Upper lobe of left lung (tissue), 6 donors: Measurements from ENCODE around the gene SNX13. TPM values are rescaled to one million over a fixed set of nuclear protein-coding genes. Genes with fewer than 3 reads are reported as not detected.

ENCODE experiments used
- ATAC-seq, 2 donors: fragments of 200-7000 bp; cut with Tn5 transposase; one replicate each; pipeline ENCODE4 v1.9.1; 2022; ENCODE audit warnings: mild to moderate bottlenecking in 2 of 2, moderate library complexity in 2 of 2; ENCODE audit not compliant: low FRiP score in 2 of 2
- DNase-seq, 2 donors: peaks; one replicate each; pipeline ENCODE4 v3.0.0-alpha.2; 2019 to 2020
- H3K27ac ChIP-seq, 4 donors: fragments of 200-600 bp; sonication (generic); one replicate each; pipeline ENCODE4 v1.5.1; 2016 to 2019
- H3K27me3 ChIP-seq, 4 donors: fragments of 200-600 bp; sonication (generic); one replicate each; pipeline ENCODE4 v1.5.1; 2017 to 2019
- H3K36me3 ChIP-seq, 4 donors: fragments of 200-600 bp; sonication (generic); one replicate each; pipeline ENCODE4 v1.5.1; 2016 to 2019
- H3K4me1 ChIP-seq, 4 donors: fragments of 200-600 bp; sonication (generic); one replicate each; pipeline ENCODE4 v1.5.1; 2018 to 2019
- H3K4me3 ChIP-seq, 4 donors: fragments of 200-600 bp; sonication (generic); one replicate each; pipeline ENCODE4 v1.5.1; 2017 to 2019; ENCODE audit warnings: mild to moderate bottlenecking in 2 of 4, moderate library complexity in 1 of 4
- H3K9me3 ChIP-seq, 4 donors: fragments of 200-600 bp; sonication (generic); one replicate each; pipeline ENCODE4 v1.5.1; 2018 to 2019
- EP300 ChIP-seq, 4 donors: sonication (generic); formaldehyde crosslinking; IDR thresholded peaks; one replicate each; pipeline ENCODE4 v1.5.1; 2017; ENCODE audit warnings: antibody characterized with exemption in 4 of 4, control low read depth in 2 of 4
- POLR2A ChIP-seq, 4 donors: fragments of 450-650 bp; IDR thresholded peaks; one replicate each; pipeline ENCODE4 v1.5.1; 2016 to 2017; ENCODE audit warnings: antibody characterized with exemption in 4 of 4, mild to moderate bottlenecking in 2 of 4
- POLR2AphosphoS5 ChIP-seq, 2 donors: sonication (generic); formaldehyde crosslinking; IDR thresholded peaks; one replicate each; pipeline ENCODE4 v1.5.1; 2017; ENCODE audit warnings: antibody characterized with exemption in 2 of 2
- WGBS, 2 donors: methylation state at CpG; one replicate each; pipeline ENCODE4 v1.1.5; 2017 to 2018; 5-methylcytosine and 5-hydroxymethylcytosine counted together
- total RNA-seq, 6 donors: library from RNA; depleted of rRNA in 4 of 6; stranded (reverse); fragments of >200 nt in 4 of 6; gene quantifications; one replicate each; pipeline versions ENCODE4 v1.1.0 to v1.2.1, GENCODE V29; 2016 to 2021
- TF ChIP-seq, protein P1 (sequence below), 6 experiments: fragments of 450-650 bp in 4 of 6; fragments of 200-600 bp in 2 of 6; sonication (generic) in 2 of 6; IDR thresholded peaks; one replicate each; pipeline ENCODE4 v1.5.1; 2016 to 2019; ENCODE audit warnings: antibody characterized with exemption in 6 of 6
- donor health status: DM: no; HTN: no; CAD: no; lungs with moderate emphysema.
- donor health status: DM: no; HTN: yes; CAD: no; lungs with severe emphysema.

The SNX13 gene
- total RNA-seq, 6 donors from 2014 or later, result 17.1 to 195 (median 53.3) TPM

GRCh38 chr7:17774716-17775288 lies 165.5 kb downstream of the SNX13 start:
- no peak for TF ChIP-seq POLR2A (IDR thresholded peaks at IDR 0.05)
- TF ChIP-seq POLR2AphosphoS5 (IDR thresholded peaks at IDR 0.05), result no peak
- TF ChIP-seq, protein P1, sequence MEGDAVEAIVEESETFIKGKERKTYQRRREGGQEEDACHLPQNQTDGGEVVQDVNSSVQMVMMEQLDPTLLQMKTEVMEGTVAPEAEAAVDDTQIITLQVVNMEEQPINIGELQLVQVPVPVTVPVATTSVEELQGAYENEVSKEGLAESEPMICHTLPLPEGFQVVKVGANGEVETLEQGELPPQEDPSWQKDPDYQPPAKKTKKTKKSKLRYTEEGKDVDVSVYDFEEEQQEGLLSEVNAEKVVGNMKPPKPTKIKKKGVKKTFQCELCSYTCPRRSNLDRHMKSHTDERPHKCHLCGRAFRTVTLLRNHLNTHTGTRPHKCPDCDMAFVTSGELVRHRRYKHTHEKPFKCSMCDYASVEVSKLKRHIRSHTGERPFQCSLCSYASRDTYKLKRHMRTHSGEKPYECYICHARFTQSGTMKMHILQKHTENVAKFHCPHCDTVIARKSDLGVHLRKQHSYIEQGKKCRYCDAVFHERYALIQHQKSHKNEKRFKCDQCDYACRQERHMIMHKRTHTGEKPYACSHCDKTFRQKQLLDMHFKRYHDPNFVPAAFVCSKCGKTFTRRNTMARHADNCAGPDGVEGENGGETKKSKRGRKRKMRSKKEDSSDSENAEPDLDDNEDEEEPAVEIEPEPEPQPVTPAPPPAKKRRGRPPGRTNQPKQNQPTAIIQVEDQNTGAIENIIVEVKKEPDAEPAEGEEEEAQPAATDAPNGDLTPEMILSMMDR (IDR thresholded peaks at IDR 0.05), result no peak
- TF ChIP-seq EP300 (IDR thresholded peaks at IDR 0.05), result no peak
- H3K27ac ChIP-seq, result no peak overlapping the region
- no peaks in the 10 kb centered on the region for H3K27me3 ChIP-seq
- peaks cover 0 to 7% (median 0%) of the 10 kb centered on the region in 4 donors for H3K4me1 ChIP-seq
- no peaks in the 10 kb centered on the region for H3K36me3 ChIP-seq
- DNase-seq (no peak), ATAC-seq (no peak)
- H3K4me3 ChIP-seq, result no peak overlapping the region
- WGBS, 2 donors, result 59 to 67% methylated on average over 3 of the region's 3 CpGs
- H3K9me3 ChIP-seq, result no peaks in the 10 kb centered on the region

DNA sequence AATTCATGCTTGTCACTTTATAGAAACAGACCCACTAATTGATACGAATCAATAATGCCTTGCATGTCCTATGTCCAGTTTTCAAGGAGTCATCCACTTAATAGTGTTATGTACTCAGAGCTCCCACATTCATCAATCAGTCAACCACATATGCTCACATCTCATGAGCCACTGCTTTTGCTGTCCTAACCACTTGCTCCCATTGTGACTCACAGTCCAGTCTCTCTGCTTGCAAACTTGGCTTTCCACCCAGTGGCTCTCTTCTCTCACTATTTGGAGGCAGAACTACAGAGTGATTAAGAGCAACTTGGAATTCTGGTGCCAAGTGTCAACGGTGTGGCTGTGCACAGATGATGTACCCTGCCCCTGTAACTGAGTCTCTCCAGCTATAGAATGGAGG lies 166.0 kb downstream of the SNX13 start:
- H3K4me1 ChIP-seq, result peaks cover 0 to 7% (median 0%) of the 10 kb centered on the region in 4 donors
- no peak for ATAC-seq
- no peak overlapping the region for H3K4me3 ChIP-seq
- TF ChIP-seq EP300 (IDR thresholded peaks at IDR 0.05) (no peak), POLR2AphosphoS5 (IDR thresholded peaks at IDR 0.05) (no peak), POLR2A (IDR thresholded peaks at IDR 0.05) (no peak)
- TF ChIP-seq, protein P1 (IDR thresholded peaks at IDR 0.05), result no peak
- H3K27ac ChIP-seq, result no peak overlapping the region
- H3K36me3 ChIP-seq, result no peaks in the 10 kb centered on the region
- DNase-seq, result no peak
- no peaks in the 10 kb centered on the region for H3K9me3 ChIP-seq
- no peaks in the 10 kb centered on the region for H3K27me3 ChIP-seq
- 81 to 91% methylated on average over 2 of the region's 2 CpGs for WGBS, 2 donors

- Histone ChIP-seq H3K27ac (no peak overlapping the region), H3K4me3 (no peak overlapping the region), H3K36me3 (no peaks in the 10 kb centered on the region), H3K27me3 (no peaks in the 10 kb centered on the region), H3K9me3 (no peaks in the 10 kb centered on the region), H3K4me1 (peaks cover 0 to 7% (median 0%) of the 10 kb centered on the region in 4 donors)
- ATAC-seq (peak; percentile 71), DNase-seq (peak in 1 of 2 donors; percentile 70)
- TF ChIP-seq POLR2A (IDR thresholded peaks at IDR 0.05), result no peak
- TF ChIP-seq POLR2AphosphoS5 (IDR thresholded peaks at IDR 0.05), result peak in 1 of 2 donors; percentile 18
- no peak for TF ChIP-seq EP300 (IDR thresholded peaks at IDR 0.05)
- 73 to 81% methylated on average over 4 of the region's 4 CpGs for WGBS, 2 donors
Observed at GRCh38 chr7:17773289-17773626, 167.0 kb downstream of the SNX13 start.

DNA sequence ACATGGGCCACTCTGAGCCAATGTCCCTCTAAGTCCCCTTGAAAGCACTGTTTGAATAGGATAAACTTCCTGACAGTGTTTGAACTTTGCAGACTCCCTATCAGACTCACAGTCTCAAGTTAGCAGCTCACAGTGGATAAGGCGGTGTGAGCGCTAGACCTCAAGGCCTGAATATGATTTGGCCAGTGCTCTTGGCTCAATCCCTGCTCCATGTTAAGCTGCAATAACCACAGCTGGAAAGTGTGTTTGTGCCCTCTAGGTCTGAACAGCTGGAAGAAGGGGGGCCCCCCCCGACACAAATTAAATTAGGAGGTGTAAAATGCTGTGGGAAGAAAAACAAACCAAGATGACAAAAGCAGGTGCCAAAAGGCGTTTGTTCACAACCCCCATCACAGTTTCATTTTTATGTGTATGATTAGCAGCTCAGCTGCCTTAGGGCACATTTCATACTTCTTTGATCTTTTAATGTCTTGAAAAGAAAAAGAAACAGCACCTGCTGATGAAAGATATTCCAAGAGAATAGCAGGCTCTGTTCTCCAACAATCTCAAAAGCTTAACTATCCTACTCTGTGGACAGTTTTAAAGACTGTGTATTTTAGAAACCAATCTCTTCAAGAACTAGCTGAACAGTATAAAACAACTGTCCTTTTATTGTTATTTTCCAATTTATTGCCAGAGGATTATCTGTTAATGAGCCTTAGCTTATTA lies 167.6 kb downstream of the SNX13 start:
- Histone ChIP-seq H3K27me3 (no peaks in the 10 kb centered on the region), H3K27ac (no peak overlapping the region), H3K9me3 (no peaks in the 10 kb centered on the region), H3K36me3 (no peaks in the 10 kb centered on the region), H3K4me3 (no peak overlapping the region), H3K4me1 (peaks cover 0 to 7% (median 0%) of the 10 kb centered on the region in 4 donors)
- 60 to 69% methylated on average over 4 of the region's 4 CpGs for WGBS, 2 donors
- DNase-seq (no peak), ATAC-seq (no peak)
- TF ChIP-seq EP300 (IDR thresholded peaks at IDR 0.05), result no peak
- no peak for TF ChIP-seq POLR2A (IDR thresholded peaks at IDR 0.05)
- TF ChIP-seq POLR2AphosphoS5 (IDR thresholded peaks at IDR 0.05), result no peak
- TF ChIP-seq, protein P1 (IDR thresholded peaks at IDR 0.05), result no peak

DNA sequence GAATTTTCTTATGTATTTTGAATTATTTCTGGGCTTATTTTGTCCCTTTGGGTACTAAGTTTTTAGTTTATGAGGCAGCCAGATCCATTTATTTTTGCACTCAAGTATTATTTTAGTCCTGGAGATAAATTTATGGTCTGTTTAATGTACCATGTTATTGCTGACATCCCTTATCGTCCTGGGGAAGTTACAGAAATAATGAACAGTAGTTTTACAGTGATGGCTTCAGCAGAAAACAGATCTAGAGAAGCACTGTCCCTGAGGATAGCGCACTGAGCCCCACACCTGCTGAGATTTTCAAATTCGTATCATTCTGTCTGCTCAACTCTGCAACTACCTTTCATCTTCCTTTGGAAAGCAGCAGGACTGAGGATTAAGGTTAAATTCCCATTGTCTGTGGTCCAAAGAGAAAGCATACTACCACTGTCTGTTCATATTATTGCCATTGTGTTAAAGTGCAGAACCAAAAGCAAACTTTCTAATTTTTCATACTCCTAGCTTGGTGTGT lies 168.3 kb downstream of the SNX13 start:
- no peak overlapping the region for H3K4me3 ChIP-seq
- no peaks in the 10 kb centered on the region for H3K9me3 ChIP-seq
- H3K27me3 ChIP-seq, result no peaks in the 10 kb centered on the region
- TF ChIP-seq, protein P1 (IDR thresholded peaks at IDR 0.05), result no peak
- TF ChIP-seq POLR2A (IDR thresholded peaks at IDR 0.05) (no peak), EP300 (IDR thresholded peaks at IDR 0.05) (no peak), POLR2AphosphoS5 (IDR thresholded peaks at IDR 0.05) (no peak)
- no peak overlapping the region for H3K27ac ChIP-seq
- no peaks in the 10 kb centered on the region for H3K36me3 ChIP-seq
- DNase-seq, result no peak
- WGBS, 2 donors, result 65 to 76% methylated on average over 3 of the region's 3 CpGs
- peaks cover 0 to 7% (median 0%) of the 10 kb centered on the region in 4 donors for H3K4me1 ChIP-seq
- ATAC-seq, result no peak
